GM19043 (cell line): ENCODE data around the gene THBD.

ENCODE experiments used
- ATAC-seq: cut with Tn5 transposase; IDR thresholded peaks from one replicate; pipeline ENCODE4 v1.9.1; 2021; ENCODE audit warnings: low read depth; ENCODE audit not compliant: unreplicated experiment

The THBD gene

GRCh38 chr20:23018941-23019340 is 30.5 kb downstream of the THBD start:
- ATAC-seq = no peak

DNA sequence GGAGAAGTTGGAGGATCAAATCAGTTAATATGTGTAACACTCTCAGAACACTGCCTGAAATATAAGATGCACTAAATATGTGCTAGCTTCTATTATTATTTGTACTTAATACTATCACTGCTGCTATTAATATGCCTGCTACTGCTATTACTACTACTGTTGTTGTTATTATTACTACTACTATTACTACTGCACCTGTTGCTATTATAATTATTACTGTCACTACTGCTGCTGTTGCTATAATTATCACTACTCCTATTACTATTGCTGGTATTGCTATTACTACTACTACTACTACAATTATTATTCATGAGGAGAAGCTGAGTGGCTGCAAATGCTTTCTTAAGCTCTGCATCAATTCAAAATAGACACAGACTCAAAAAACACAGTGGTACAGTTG is 31.0 kb downstream of the THBD start:
- ATAC-seq = no peak

DNA sequence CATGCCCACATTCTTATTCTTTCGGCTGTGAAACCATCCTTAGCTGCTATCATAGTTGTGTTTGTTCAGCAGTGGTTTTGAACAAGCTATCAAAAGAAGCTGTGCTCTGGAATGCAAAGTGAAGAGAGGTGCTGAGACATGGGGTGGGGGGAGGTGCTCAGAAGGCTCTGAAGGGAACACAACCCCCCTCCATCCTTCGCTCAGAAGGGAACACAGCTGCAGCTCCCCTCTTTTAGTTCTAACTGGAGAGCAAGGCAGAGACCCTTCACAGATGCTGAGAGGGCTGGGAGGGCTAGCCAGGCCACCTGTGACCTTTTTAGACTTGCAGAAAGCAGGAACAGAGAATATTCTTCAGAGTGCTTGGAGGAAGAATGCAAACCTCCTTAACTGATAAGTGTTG is 32.0 kb downstream of the THBD start:
- no peak for ATAC-seq

DNA sequence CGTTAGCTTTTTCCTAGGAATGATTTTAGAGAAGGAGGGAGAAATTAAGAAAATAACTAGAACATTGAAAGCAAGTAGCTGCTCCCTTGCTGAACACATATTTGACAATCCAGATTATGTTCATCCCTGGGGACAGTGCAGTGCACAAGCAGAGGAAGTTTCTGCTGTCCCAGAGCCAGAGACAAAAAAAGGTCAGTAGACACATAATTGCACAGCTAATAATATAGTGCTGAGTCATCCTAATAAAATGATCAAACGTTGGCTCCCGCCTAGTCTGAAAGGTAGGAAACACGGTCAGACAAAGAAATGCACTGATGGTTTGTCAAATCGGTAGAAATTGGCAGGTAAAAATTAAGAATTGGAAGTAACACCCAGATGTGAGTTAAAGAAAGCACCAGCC is 36.0 kb downstream of the THBD start:
- ATAC-seq = no peak

- ATAC-seq = no peak
Measured at GRCh38 chr20:23011008-23011721, 38.3 kb downstream of the THBD start.

GRCh38 chr20:23010096-23010495 is 39.4 kb downstream of the THBD start:
- no peak for ATAC-seq

DNA sequence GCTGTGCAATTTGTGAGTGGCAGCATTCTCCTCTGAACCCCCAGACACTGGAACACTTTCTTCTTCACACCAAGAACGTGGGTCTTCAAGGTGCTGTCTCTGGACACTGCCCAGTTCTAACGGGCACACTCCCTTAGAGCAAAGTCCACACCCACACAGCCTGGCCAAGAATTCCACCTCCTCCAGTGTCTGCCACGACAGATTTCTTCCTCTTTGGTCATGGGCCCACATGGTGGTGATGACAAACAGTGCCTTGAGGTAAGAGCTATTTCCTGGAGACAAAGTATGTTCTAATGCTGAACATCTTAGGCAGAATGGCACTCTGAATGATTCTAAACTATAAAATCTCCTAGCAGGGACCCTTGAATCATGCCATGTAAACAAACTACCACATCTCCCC is 39.8 kb downstream of the THBD start:
- ATAC-seq = no peak

DNA sequence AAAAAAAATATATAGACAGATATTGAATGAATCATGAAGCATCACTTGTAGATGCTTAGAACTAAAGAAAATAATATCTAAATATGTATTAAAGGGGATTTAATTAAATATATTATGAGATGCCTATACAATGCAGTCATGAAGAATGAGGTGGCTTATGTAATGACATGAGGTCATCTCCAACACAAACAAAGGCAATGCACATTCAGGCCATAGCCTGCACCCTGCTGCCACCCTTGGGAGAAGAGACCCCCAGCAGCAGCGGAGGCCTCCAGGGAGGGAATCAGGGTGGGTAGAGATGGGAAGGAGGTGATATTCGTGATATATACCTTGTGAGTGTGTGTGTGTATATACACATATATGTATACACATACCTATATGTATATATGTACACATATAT is 40.8 kb downstream of the THBD start:
- ATAC-seq = no peak

GRCh38 chr20:23007886-23008655 is 41.4 kb downstream of the THBD start:
- no peak for ATAC-seq

DNA sequence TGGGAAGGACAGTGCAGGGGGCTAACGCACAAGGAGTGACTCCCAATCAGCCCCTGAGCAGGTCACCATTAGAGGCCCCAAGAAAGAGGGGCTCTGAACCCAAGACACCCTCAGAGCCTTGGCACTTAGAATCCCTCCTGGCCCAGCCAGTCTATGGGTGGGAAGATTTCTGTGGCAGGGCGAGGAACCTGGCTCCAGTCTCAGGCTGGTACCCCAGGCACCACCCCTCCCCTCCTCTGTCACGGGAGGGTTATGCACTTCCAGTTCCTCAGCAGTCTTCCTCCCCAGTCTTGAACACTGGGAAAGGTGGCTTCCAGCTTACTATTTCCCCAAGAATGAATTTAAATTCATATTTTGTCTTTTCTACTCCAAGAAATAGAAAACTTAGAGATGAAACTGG is 42.0 kb downstream of the THBD start:
- ATAC-seq = no peak

GRCh38 chr20:23005776-23006175 is 43.7 kb downstream of the THBD start:
- no peak for ATAC-seq

GRCh38 chr20:23003881-23004460 is 45.5 kb downstream of the THBD start:
- no peak for ATAC-seq

GRCh38 chr20:23003077-23003635 is 46.3 kb downstream of the THBD start:
- no peak for ATAC-seq

DNA sequence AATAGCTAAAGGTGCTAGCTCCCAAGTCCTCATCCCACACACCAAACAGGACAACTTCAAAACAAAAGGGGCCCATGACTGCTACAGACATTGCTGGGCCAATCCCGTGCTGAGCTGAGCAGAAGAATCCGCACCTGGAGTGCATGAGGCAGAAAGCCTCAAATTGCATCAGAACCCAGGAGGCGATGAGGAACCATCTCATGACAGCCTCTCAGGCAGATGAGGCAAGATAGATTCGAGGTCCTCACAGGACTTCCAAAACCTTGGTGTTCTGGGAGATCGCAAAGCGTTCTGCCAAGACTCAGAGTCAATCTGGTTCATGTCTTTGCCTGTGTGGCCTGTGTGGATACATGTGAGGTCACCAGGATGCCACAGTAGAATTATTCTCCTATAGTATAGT is 47.2 kb downstream of the THBD start:
- ATAC-seq = no peak

- no peak for ATAC-seq
Measured at GRCh38 chr20:23000232-23000947, 49.1 kb downstream of the THBD start.

- ATAC-seq = no peak
Measured at GRCh38 chr20:22999756-23000155, 49.7 kb downstream of the THBD start.

- ATAC-seq = no peak
Measured at GRCh38 chr20:22998476-22998875, 51.0 kb downstream of the THBD start.

DNA sequence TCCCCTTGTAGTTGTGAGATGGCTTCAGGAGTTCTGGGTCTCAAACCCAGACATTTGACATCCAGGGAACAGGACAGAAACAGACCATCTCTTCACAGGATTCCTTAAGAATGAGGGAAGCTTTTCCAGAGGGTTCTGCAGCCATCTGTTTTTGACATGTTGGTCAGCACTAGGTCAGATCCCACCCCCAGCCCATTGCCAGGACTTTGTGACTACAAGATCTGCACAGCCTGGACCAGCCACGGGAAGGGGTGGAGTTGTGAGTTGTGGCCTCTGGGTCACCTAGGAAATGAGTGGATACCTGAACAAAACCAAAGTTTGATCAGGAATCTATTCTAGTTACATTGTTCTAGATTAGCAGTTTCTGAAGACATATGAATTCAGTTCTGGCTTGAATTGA is 53.5 kb downstream of the THBD start:
- no peak for ATAC-seq
